Right ventricle myocardium superior (tissue), 1 donor: Measurements from ENCODE around the gene PPP2R5D. TPM values are rescaled to one million over a fixed set of nuclear protein-coding genes. Genes with fewer than 3 reads are reported as not detected.

Experiments
- ATAC-seq: fragments of 200-7000 bp; cut with Tn5 transposase; one replicate; pipeline ENCODE4 v1.9.1; 2020; ENCODE audit warnings: mild to moderate bottlenecking; ENCODE audit not compliant: poor library complexity
- DNase-seq: peaks from one replicate; pipeline ENCODE4 v3.0.0-alpha.2; 2020
- intact Hi-C: fragments of 100-400 bp; cut with DNase I; formaldehyde crosslinking; loops from one replicate; pipeline ENCODE4 v1.11.2; 2022
- total RNA-seq: library from RNA; stranded (reverse); fragmentation: NEBNext Ultra II Directional; extraction: Animal tissue kit (Norgen Biotek cat#: 25700); gene quantifications from one replicate; pipeline ENCODE4 v1.2.1, GENCODE V29; 2021
- donor health status: DM: no; HTN: yes; CAD: no; lungs with severe emphysema.

Gene PPP2R5D
- total RNA-seq, 1 donor from 2014 or later: 34.6 TPM

GRCh38 chr6:42962096-42962495 is 22.3 kb upstream of the PPP2R5D start:
- intact Hi-C loops: no loop called here
- DNase-seq: no peak
- no peak for ATAC-seq

DNA sequence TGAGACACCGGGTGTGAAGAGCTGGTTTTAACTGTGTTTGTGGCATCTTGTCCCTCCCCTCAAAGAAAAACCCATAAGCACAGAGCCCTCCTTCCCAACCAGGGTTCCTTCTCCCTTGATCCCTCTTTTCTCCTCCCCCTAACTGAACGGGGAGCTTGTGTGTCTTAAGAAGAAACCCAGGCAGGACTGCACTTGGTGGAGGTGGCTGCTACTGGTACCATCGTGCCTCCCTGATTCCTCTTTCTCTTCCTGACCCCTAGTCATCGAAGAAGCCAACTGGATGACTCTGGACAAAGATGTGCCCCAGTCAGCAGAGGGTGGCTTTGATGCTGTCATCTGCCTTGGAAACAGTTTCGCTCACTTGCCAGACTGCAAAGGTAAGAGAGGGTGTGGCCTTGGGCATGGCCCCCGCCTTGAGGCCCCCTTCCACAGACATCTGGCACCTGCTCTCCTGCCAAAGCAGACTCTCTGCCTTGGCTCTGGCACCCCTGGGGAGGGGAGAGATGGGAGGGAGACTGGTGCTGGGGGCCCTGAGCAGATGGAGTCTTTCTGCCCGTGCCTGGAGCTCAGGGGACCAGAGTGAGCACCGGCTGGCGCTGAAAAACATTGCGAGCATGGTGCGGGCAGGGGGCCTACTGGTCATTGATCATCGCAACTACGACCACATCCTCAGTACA is 21.7 kb upstream of the PPP2R5D start:
- intact Hi-C loops: no loop called here
- ATAC-seq (no peak), DNase-seq (no peak)

- DNase-seq: no peak
- no peak for ATAC-seq
- intact Hi-C loops: no loop called here
These were observed 21.1 kb upstream of the PPP2R5D start for GRCh38 chr6:42963179-42963854.

- no peak for DNase-seq
- intact Hi-C loops: no loop called here
- no peak for ATAC-seq
These were observed 20.3 kb upstream of the PPP2R5D start for GRCh38 chr6:42963855-42964605.

GRCh38 chr6:42966571-42966970 is 17.8 kb upstream of the PPP2R5D start:
- no peak for ATAC-seq
- intact Hi-C loops: no loop called here
- DNase-seq: no peak

GRCh38 chr6:42967228-42967627 is 17.1 kb upstream of the PPP2R5D start:
- no peak for ATAC-seq
- DNase-seq: no peak
- intact Hi-C loops: no loop called here

GRCh38 chr6:42968126-42968701 is 16.2 kb upstream of the PPP2R5D start:
- no peak for DNase-seq
- ATAC-seq: no peak
- intact Hi-C loops: no loop called here

DNA sequence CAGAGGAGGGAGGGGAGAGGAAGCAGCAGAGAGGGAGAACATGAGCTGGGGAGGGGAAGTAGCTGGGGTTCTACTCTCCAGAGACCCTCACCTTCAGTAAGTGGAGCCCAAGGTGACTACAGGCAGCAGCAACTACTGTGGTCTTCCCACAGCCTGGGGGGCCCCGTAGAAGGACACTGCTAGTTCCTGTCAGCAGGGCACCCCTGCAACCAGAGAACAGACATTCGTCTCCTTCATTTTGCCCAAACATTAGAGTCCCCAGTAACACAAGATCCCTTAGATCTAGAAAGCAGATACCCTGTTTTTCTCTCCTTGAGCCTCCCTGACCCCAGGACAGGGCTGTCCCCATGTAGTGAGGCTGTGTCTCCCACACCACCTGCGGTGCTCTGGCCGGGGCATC is 15.6 kb upstream of the PPP2R5D start:
- intact Hi-C loops: no loop called here
- ATAC-seq (no peak), DNase-seq (no peak)

- DNase-seq (no peak), ATAC-seq (no peak)
- intact Hi-C loops: no loop called here
These were observed 14.9 kb upstream of the PPP2R5D start for GRCh38 chr6:42969431-42969830.

DNA sequence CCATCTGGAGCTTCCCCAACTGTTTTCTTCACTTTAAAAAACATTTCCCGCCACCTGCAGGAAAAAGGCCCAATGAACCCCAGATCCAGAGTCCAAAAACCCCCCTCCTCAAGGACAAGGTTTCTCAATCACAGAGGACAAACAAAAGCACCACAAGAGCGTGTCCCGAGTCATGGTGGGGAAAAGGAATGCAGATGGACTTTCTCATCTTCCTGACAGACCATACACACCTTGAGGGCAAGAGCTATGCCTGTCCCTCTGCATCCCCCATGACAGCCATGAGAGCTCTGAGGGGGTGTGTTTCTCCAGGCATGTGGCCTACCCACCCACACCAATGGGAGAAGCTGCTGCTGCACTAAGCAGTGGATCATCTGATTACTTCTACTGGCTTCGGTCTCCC is 14.4 kb upstream of the PPP2R5D start:
- ATAC-seq: no peak
- no peak for DNase-seq

DNA sequence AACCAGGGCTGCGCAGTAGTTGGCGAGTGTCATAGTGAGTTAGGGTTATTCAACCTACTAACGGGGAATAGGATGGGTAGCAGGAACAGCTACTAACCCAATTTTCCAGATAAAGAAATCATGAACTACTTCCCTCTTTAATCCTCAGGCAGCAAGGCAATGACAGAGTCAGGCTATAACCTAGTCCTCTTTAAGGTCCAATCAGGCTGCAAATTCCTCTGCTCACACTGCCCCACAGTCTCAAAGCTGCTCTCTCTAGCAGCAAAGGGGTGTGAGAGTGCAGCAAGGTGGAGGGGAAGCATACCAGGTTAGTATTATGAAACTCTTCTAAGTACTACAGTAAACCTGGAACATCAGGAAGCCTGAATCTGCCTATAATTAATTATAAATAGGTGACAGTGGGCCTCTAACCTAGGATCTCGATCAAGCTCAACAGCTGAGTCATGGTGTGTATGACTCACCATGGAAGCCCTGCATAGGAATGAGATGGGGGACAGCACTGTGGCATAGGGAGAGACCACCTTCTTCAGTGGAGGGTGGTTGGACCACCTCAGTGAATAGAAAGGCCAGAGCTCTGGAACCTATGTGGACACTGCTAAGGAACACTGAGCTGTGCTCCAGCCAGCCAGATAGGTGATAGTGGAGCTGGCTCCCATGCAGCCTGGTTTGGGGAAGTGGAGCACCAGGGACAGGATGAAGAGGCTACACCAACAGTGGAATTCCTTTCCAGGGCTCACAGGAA is 13.3 kb upstream of the PPP2R5D start:
- DNase-seq (no peak), ATAC-seq (no peak)
- intact Hi-C loops: loop anchor here (10.0 kb wide), 1 partner anchor 66 kb away; no protein-coding TSS in a partner anchor

More for the DNA sequence above, 14.4 kb upstream of the PPP2R5D start:
- intact Hi-C loops: loop anchor here (10.0 kb wide), 1 partner anchor 65 kb away; no protein-coding TSS in a partner anchor

GRCh38 chr6:42971746-42972327 is 12.5 kb upstream of the PPP2R5D start:
- ATAC-seq (no peak), DNase-seq (no peak)
- intact Hi-C loops: loop anchor here (10.0 kb wide), 1 partner anchor 67 kb away; no protein-coding TSS in a partner anchor

DNA sequence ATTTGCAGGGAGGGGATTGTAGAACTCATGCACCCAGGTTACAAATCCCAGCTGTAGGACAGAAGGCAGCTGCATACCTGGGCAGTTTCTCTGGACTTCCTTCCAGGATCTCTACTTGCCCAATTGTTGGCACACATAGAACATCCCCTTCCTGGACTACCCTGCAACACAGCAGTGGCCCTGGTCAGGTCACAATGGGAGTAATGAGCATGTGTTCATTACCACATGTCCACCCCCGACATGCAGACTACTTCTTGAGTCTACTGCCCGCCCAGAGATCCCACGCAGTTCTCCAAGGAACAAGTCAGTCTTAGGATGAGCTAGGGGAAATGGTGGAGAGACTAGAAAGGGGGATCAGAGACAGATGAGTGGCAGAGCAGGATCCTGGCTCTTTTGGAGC is 10.4 kb upstream of the PPP2R5D start:
- intact Hi-C loops: loop anchor here (10.0 kb wide), 1 partner anchor 69 kb away; no protein-coding TSS in a partner anchor
- DNase-seq (no peak), ATAC-seq (no peak)

GRCh38 chr6:42974919-42975505 is 9.4 kb upstream of the PPP2R5D start:
- DNase-seq (no peak), ATAC-seq (no peak)
- intact Hi-C loops: loop anchor here (10.0 kb wide), 1 partner anchor 70 kb away; no protein-coding TSS in a partner anchor

GRCh38 chr6:42978487-42978838 is 5.9 kb upstream of the PPP2R5D start:
- ATAC-seq (peak; percentile 15), DNase-seq (peak; percentile 55)
- intact Hi-C loops: loop anchor here (10.0 kb wide), 1 partner anchor 74 kb away; no protein-coding TSS in a partner anchor

GRCh38 chr6:42978839-42979522 is 5.4 kb upstream of the PPP2R5D start, which contains the start of gene PEX6:
Gene PEX6, minus strand, starts transcription at chr6:42979181. Its CDS starts 31 bp downstream, at chr6:42979150.
- ATAC-seq (peak; percentile 96), DNase-seq (peak; percentile 96)
- intact Hi-C loops: loop anchor here (10.0 kb wide), 1 partner anchor 74 kb away; no protein-coding TSS in a partner anchor
